Neural cell (in vitro differentiated cells): ENCODE data around the gene RCSD1. TPM values are rescaled to one million over a fixed set of nuclear protein-coding genes. Genes with fewer than 3 reads are reported as not detected.

Experiments used
- H2AFZ ChIP-seq: fragments of 200-600, 300-800 bp; sonication (generic), shearing (Covaris generic); 2 replicates; pipeline ENCODE4 v1.6.0; 2014; ENCODE audit warnings: low read depth, mild to moderate bottlenecking, antibody characterized with exemption, low read length, moderate library complexity
- H3F3A ChIP-seq: fragments of 200-600 bp; shearing (Covaris generic); 2 replicates; pipeline ENCODE4 v1.6.1; 2016; ENCODE audit warnings: mild to moderate bottlenecking, moderate library complexity, mixed read lengths, antibody characterized with exemption, low read length; ENCODE audit not compliant: insufficient read depth, poor library complexity, severe bottlenecking
- H3K27ac ChIP-seq: fragments of 200-600, 300-800 bp; sonication (generic), shearing (Covaris generic); 2 replicates; pipeline ENCODE4 v1.5.1; 2014; ENCODE audit warnings: mild to moderate bottlenecking, low read length, moderate library complexity
- H3K27me3 ChIP-seq: fragments of 300-800, 200-600 bp; sonication (generic), shearing (Covaris generic); 2 replicates; pipeline ENCODE4 v1.6.0; 2014; ENCODE audit warnings: mild to moderate bottlenecking, low read depth, low read length, moderate library complexity; ENCODE audit not compliant: insufficient read depth
- H3K36me3 ChIP-seq: fragments of 300-800, 200-600 bp; sonication (generic), shearing (Covaris generic); 2 replicates; pipeline ENCODE4 v1.5.1; 2014; ENCODE audit warnings: mild to moderate bottlenecking, antibody characterized with exemption, low read length, moderate library complexity; ENCODE audit not compliant: insufficient read depth
- H3K4me2 ChIP-seq: fragments of 300-800, 200-600 bp; sonication (generic), shearing (Covaris generic); 2 replicates; pipeline ENCODE4 v1.6.0; 2014; ENCODE audit warnings: mild to moderate bottlenecking, low read length
- H3K4me3 ChIP-seq: fragments of 300-800, 200-600 bp; sonication (generic), shearing (Covaris generic); 2 replicates; pipeline ENCODE4 v1.5.1; 2014; ENCODE audit warnings: mild to moderate bottlenecking, low read length, moderate library complexity
- H3K79me2 ChIP-seq: fragments of 200-600 bp; shearing (Covaris generic); replicated peaks from 2 replicates; pipeline ENCODE4 v1.6.0; 2014; ENCODE audit warnings: mild to moderate bottlenecking, low read length, moderate library complexity; ENCODE audit not compliant: insufficient read depth
- H3K9ac ChIP-seq: fragments of 300-800, 200-600 bp; sonication (generic), shearing (Covaris generic); 2 replicates; pipeline ENCODE4 v1.6.1; 2016; ENCODE audit warnings: mild to moderate bottlenecking, low read length, mixed read lengths
- H3K9me2 ChIP-seq: fragments of 200-600 bp; shearing (Covaris generic); 2 replicates; pipeline ENCODE4 v1.6.1; 2016; ENCODE audit warnings: mild to moderate bottlenecking, low read length, mixed read lengths; ENCODE audit not compliant: insufficient read depth
- H3K9me3 ChIP-seq: fragments of 200-600, 300-800 bp; sonication (generic), shearing (Covaris generic); 2 replicates; pipeline ENCODE4 v1.6.1; 2016; ENCODE audit warnings: mild to moderate bottlenecking, mixed run types, low read length, moderate library complexity, mixed read lengths
- H4K20me1 ChIP-seq: fragments of 200-600 bp; shearing (Covaris generic); 2 replicates; pipeline ENCODE4 v1.6.1; 2016; ENCODE audit warnings: mild to moderate bottlenecking, mixed run types; ENCODE audit not compliant: insufficient read depth
- EP300 ChIP-seq: fragments of 450-650 bp; conservative IDR thresholded peaks from 2 replicates; pipeline ENCODE4 v1.6.1; 2014; ENCODE audit warnings: antibody characterized with exemption, mild to moderate bottlenecking, moderate library complexity; ENCODE audit not compliant: poor library complexity, severe bottlenecking
- EZH2 ChIP-seq: fragments of 200-600, 300-800 bp; shearing (Covaris generic), sonication (generic); IDR thresholded peaks from 2 replicates; pipeline ENCODE4 v1.6.1; 2014; ENCODE audit warnings: antibody characterized with exemption, low read length, borderline replicate concordance, mild to moderate bottlenecking; ENCODE audit not compliant: insufficient read depth, poor library complexity, severe bottlenecking
- MXI1 ChIP-seq: fragments of 450-650 bp; conservative IDR thresholded peaks from 2 replicates; pipeline ENCODE4 v1.6.1; 2014; ENCODE audit warnings: antibody characterized with exemption, mild to moderate bottlenecking; ENCODE audit not compliant: poor library complexity, severe bottlenecking
- POLR2AphosphoS5 ChIP-seq: IDR thresholded peaks from 2 replicates; pipeline ENCODE4 v1.6.1; 2012
- RAD21 ChIP-seq: fragments of 450-650 bp; conservative IDR thresholded peaks from 2 replicates; pipeline ENCODE4 v1.6.1; 2014; ENCODE audit warnings: antibody characterized with exemption, mild to moderate bottlenecking, moderate library complexity
- REST ChIP-seq: IDR thresholded peaks from 2 replicates; pipeline ENCODE4 v1.6.1; 2012; ENCODE audit warnings: borderline replicate concordance
- SMC3 ChIP-seq: fragments of 450-650 bp; conservative IDR thresholded peaks from 2 replicates; pipeline ENCODE4 v1.6.1; 2014; ENCODE audit warnings: antibody characterized with exemption, mild to moderate bottlenecking, moderate library complexity; ENCODE audit not compliant: poor library complexity
- TAF1 ChIP-seq: IDR thresholded peaks from 2 replicates; pipeline ENCODE4 v1.6.1; 2012; ENCODE audit warnings: low read depth
- polyA plus RNA-seq: library from polyadenylated mRNA; depleted of rRNA; stranded (reverse); fragments of >200 nt; gene quantifications from 2 replicates; pipeline ENCODE4 v1.2.3, GENCODE V29; 2014
- TF ChIP-seq, protein P1 (sequence below): fragments of 450-650 bp; IDR thresholded peaks from 2 replicates; pipeline ENCODE4 v1.5.1; 2014; ENCODE audit warnings: antibody characterized with exemption, mild to moderate bottlenecking, moderate library complexity; ENCODE audit not compliant: poor library complexity, severe bottlenecking

The RCSD1 gene
- polyA plus RNA-seq, 1 donor from 2014 or later, result not detected

GRCh38 chr1:167678838-167679237 lies 48.8 kb downstream of the RCSD1 start:
- H3F3A ChIP-seq, result no peaks in the 10 kb centered on the region
- H3K27me3 ChIP-seq, result no peaks in the 10 kb centered on the region
- no peaks in the 10 kb centered on the region for H4K20me1 ChIP-seq
- TF ChIP-seq SMC3 (no peak), EP300 (no peak), REST (no peak), MXI1 (no peak), POLR2AphosphoS5 (no peak), RAD21 (no peak), TAF1 (no peak), EZH2 (no peak)
- TF ChIP-seq, protein P1, sequence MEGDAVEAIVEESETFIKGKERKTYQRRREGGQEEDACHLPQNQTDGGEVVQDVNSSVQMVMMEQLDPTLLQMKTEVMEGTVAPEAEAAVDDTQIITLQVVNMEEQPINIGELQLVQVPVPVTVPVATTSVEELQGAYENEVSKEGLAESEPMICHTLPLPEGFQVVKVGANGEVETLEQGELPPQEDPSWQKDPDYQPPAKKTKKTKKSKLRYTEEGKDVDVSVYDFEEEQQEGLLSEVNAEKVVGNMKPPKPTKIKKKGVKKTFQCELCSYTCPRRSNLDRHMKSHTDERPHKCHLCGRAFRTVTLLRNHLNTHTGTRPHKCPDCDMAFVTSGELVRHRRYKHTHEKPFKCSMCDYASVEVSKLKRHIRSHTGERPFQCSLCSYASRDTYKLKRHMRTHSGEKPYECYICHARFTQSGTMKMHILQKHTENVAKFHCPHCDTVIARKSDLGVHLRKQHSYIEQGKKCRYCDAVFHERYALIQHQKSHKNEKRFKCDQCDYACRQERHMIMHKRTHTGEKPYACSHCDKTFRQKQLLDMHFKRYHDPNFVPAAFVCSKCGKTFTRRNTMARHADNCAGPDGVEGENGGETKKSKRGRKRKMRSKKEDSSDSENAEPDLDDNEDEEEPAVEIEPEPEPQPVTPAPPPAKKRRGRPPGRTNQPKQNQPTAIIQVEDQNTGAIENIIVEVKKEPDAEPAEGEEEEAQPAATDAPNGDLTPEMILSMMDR, result no peak
- H3K4me2 ChIP-seq, result no peak overlapping the region
- no peaks in the 10 kb centered on the region for H3K9me2 ChIP-seq
- no peak overlapping the region for H3K27ac ChIP-seq
- H3K9me3 ChIP-seq, result no peaks in the 10 kb centered on the region
- H3K36me3 ChIP-seq, result no peaks in the 10 kb centered on the region
- no peak overlapping the region for H2AFZ ChIP-seq
- no peak overlapping the region for H3K4me3 ChIP-seq
- no peaks in the 10 kb centered on the region for H3K79me2 ChIP-seq
- H3K9ac ChIP-seq, result no peak overlapping the region

DNA sequence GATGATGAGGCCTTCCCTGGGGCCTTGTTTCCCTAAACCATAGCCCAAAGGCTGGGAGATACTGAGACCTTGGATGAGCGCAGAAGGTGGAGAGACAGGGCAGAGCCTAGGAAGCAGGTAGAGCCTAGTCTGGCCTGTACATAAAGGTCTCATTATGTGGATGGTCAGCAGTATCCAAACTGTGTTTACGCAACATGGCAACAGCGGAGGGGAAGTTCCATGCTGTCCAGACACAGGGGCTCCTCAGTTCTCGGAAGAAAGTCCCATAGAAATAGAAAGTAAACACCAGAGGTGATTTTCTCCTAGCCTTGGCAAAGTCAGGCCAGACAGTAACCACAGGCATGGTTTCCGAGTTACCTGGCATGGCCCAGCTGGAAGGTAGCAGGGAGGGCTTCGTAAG lies 49.7 kb downstream of the RCSD1 start:
- no peak overlapping the region for H2AFZ ChIP-seq
- H3K9me2 ChIP-seq, result no peaks in the 10 kb centered on the region
- H3K9ac ChIP-seq, result no peak overlapping the region
- TF ChIP-seq EP300 (no peak), SMC3 (no peak), POLR2AphosphoS5 (no peak), RAD21 (no peak), TAF1 (no peak), EZH2 (no peak), MXI1 (no peak), REST (no peak)
- TF ChIP-seq, protein P1, result no peak
- no peaks in the 10 kb centered on the region for H4K20me1 ChIP-seq
- H3K27me3 ChIP-seq, result no peaks in the 10 kb centered on the region
- no peak overlapping the region for H3K4me2 ChIP-seq
- H3F3A ChIP-seq, result no peaks in the 10 kb centered on the region
- H3K4me3 ChIP-seq, result no peak overlapping the region
- H3K27ac ChIP-seq, result no peak overlapping the region
- no peaks in the 10 kb centered on the region for H3K79me2 ChIP-seq
- no peaks in the 10 kb centered on the region for H3K36me3 ChIP-seq
- H3K9me3 ChIP-seq, result no peaks in the 10 kb centered on the region
